Psoas muscle (tissue), 8 donors: ENCODE data around the gene CARMIL3. TPM values are rescaled to one million over a fixed set of nuclear protein-coding genes. Genes with fewer than 3 reads are reported as not detected.

ENCODE experiments used
- ATAC-seq, 4 donors: fragments of 200-7000 bp; cut with Tn5 transposase; one replicate each; pipeline ENCODE4 v1.9.1; 2020; ENCODE audit warnings: moderate library complexity in 3 of 4, mild to moderate bottlenecking in 2 of 4
- DNase-seq, 2 donors: peaks; one replicate each; pipeline ENCODE4 v3.0.0-alpha.2; 2020
- H3K27ac ChIP-seq: fragments of 200-600 bp; one replicate; pipeline ENCODE4 v1.8.0; 2022
- H3K27me3 ChIP-seq, 3 donors: fragments of 200-600 bp in 1 of 3; one replicate each; pipeline versions ENCODE4 v1.6.1 to v1.8.0; 2013 to 2022; ENCODE audit warnings: low read length in 2 of 3, mild to moderate bottlenecking in 2 of 3, moderate library complexity in 1 of 3; ENCODE audit not compliant: insufficient read depth in 3 of 3
- H3K36me3 ChIP-seq, 2 donors: fragments of 200-600 bp in 1 of 2; one replicate each; pipeline versions ENCODE4 v1.6.1 to v1.8.0; 2013 to 2022; ENCODE audit warnings: low read depth in 1 of 2, mild to moderate bottlenecking in 1 of 2, moderate library complexity in 1 of 2; ENCODE audit not compliant: insufficient read depth in 1 of 2
- H3K4me1 ChIP-seq: fragments of 200-600 bp; one replicate; pipeline ENCODE4 v1.8.0; 2022
- H3K4me3 ChIP-seq: fragments of 200-600 bp; one replicate; pipeline ENCODE4 v1.8.0; 2022; ENCODE audit warnings: mild to moderate bottlenecking
- H3K9me3 ChIP-seq: fragments of 200-600 bp; one replicate; pipeline ENCODE4 v1.8.0; 2022
- WGBS, 3 donors: extraction: QIAGEN DNeasy Blood & Tissue Kit; methylation state at CpG; one replicate each; pipeline versions ENCODE4 v1.1.6 to v1.1.7; 2013; 5-methylcytosine and 5-hydroxymethylcytosine counted together
- intact Hi-C, 2 donors: fragments of 100-400 bp; cut with DNase I; formaldehyde crosslinking; loops; one replicate each; pipeline versions ENCODE4 v1.11.0 to v1.14.2; 2022
- polyA plus RNA-seq, 3 donors: library from polyadenylated mRNA; stranded (reverse); fragments of 200-250 nt; gene quantifications; one replicate each; pipeline ENCODE4 v1.2.3, GENCODE V29; 2013
- total RNA-seq, 4 donors: library from RNA; stranded (reverse); fragmentation: NEBNext Ultra II Directional in 2 of 4; extraction: Animal tissue kit (Norgen Biotek cat#: 25700) in 2 of 4; gene quantifications; one replicate each; pipeline versions ENCODE4 v1.2.1 to v1.2.4, GENCODE V29; 2021 to 2023
- TF ChIP-seq, protein P1 (sequence below): fragments of 200-600 bp; IDR thresholded peaks from one replicate; pipeline ENCODE4 v1.8.0; 2022; ENCODE audit warnings: antibody characterized with exemption
- donor health status: healthy with polysubstance abuse.
- donor health status: DM: no; HTN: no; CAD: no; lungs with moderate emphysema.
- donor health status: Bipolar disorder and iron deficiency.
- donor health status: healthy.
- donor health status: DM: yes; HTN: yes; CAD: no.
- donor health status: DM: no; HTN: no; CAD: no.
- donor health status: DM: no; HTN: no; CAD: no.
- donor health status: DM: yes; HTN: yes; CAD: no.

CARMIL3 gene
- total and polyA plus RNA-seq, 7 donors = 0.04 to 0.19 (median 0.08) TPM; not detected in 2

DNA sequence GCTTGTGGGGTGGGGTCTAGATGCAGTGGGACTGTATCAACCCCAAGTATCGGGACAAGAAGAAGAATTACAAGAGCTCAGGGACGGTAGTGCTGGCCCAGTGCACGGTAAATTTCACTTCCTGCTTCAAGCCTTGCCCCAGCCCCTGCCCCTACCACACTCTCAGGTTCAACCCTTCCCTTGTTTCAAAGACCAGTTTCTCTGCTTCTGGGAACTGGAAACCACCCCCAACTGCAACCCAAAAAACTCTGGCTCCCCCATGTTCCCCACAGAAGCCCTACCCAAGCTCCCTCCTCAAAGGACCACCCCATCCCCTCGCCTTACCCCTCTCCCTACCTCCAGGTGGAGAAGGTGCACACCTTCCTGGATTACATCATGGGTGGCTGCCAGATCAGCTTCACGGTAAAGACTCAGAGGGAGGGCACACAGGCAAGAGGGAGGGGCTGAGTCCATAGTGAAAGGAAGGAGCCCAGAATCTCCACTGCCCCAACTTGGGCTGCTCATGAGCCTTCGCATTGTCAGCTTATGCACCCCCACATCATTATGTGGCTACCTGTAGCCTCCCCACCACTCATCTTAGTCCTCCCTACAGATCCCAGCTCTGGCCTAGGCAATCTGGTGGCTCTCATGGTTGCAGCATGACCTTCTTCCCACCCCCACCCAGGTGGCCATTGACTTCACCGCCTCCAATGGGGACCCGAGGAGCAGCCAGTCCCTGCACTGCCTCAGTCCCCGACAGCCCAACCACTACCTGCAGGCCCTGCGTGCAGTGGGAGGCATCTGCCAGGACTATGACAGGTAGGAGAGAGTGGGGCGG lies 23.9 kb downstream of the CARMIL3 start:
- ATAC-seq = no peak
- TF ChIP-seq, protein P1, sequence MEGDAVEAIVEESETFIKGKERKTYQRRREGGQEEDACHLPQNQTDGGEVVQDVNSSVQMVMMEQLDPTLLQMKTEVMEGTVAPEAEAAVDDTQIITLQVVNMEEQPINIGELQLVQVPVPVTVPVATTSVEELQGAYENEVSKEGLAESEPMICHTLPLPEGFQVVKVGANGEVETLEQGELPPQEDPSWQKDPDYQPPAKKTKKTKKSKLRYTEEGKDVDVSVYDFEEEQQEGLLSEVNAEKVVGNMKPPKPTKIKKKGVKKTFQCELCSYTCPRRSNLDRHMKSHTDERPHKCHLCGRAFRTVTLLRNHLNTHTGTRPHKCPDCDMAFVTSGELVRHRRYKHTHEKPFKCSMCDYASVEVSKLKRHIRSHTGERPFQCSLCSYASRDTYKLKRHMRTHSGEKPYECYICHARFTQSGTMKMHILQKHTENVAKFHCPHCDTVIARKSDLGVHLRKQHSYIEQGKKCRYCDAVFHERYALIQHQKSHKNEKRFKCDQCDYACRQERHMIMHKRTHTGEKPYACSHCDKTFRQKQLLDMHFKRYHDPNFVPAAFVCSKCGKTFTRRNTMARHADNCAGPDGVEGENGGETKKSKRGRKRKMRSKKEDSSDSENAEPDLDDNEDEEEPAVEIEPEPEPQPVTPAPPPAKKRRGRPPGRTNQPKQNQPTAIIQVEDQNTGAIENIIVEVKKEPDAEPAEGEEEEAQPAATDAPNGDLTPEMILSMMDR = no peak
- WGBS, 3 donors = 69 to 72% (median 70%) methylated on average over 11 of the region's 11 CpGs
- intact Hi-C loops = no loop called here
- no peaks in the 10 kb centered on the region for H3K36me3 ChIP-seq
- no peak overlapping the region for H3K27ac ChIP-seq
- H3K4me1 ChIP-seq = peaks cover under 1% of the 10 kb centered on the region
- H3K4me3 ChIP-seq = no peak overlapping the region
- H3K9me3 ChIP-seq = no peaks in the 10 kb centered on the region
- peaks cover 0 to 6% (median 4%) of the 10 kb centered on the region in 3 donors for H3K27me3 ChIP-seq
- DNase-seq = no peak

DNA sequence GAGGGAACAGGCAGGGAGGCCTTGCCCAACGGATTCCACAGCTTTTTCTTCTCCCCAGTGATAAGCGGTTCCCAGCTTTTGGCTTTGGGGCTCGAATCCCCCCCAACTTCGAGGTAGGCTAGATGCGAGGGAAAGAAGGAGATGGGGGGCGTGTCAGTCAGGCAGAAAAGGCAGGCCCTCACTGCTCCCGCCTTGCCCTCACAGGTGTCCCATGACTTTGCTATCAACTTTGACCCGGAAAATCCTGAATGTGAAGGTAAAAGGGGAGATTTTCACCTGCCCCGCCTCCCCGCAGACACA lies 24.4 kb downstream of the CARMIL3 start:
- H3K4me3 ChIP-seq = no peak overlapping the region
- 82 to 84% (median 83%) methylated on average over 9 to 10 of the region's 10 CpGs for WGBS, 3 donors
- no peak for ATAC-seq
- H3K27ac ChIP-seq = no peak overlapping the region
- no peak for DNase-seq
- no peaks in the 10 kb centered on the region for H3K9me3 ChIP-seq
- intact Hi-C loops = no loop called here
- peaks cover 0 to 6% (median 4%) of the 10 kb centered on the region in 3 donors for H3K27me3 ChIP-seq
- peaks cover 3% of the 10 kb centered on the region for H3K4me1 ChIP-seq
- no peaks in the 10 kb centered on the region for H3K36me3 ChIP-seq
- TF ChIP-seq, protein P1 = no peak

DNA sequence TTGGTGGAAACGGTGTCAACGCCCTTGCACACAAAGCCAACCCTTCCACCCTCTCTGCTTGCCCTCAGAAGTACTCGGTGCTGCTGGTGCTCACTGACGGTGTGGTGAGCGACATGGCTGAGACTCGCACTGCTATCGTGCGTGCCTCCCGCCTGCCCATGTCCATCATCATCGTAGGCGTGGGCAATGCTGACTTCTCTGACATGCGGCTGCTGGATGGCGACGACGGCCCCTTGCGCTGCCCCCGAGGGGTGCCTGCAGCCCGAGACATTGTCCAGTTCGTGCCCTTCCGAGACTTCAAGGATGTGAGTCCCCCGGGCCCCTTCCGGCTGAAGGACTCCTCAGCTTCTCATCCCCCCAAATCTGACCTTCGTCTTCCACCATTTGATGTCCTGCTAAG lies 25.3 kb downstream of the CARMIL3 start:
- H3K27me3 ChIP-seq = peaks cover 0 to 5% (median 4%) of the 10 kb centered on the region in 3 donors
- no peaks in the 10 kb centered on the region for H3K9me3 ChIP-seq
- TF ChIP-seq, protein P1 = no peak
- H3K4me3 ChIP-seq = no peak overlapping the region
- H3K27ac ChIP-seq = no peak overlapping the region
- no peaks in the 10 kb centered on the region for H3K36me3 ChIP-seq
- no peak for ATAC-seq
- 83 to 87% (median 85%) methylated on average over 23 of the region's 23 CpGs for WGBS, 3 donors
- DNase-seq = no peak
- intact Hi-C loops = no loop called here
- peaks cover 5% of the 10 kb centered on the region for H3K4me1 ChIP-seq

DNA sequence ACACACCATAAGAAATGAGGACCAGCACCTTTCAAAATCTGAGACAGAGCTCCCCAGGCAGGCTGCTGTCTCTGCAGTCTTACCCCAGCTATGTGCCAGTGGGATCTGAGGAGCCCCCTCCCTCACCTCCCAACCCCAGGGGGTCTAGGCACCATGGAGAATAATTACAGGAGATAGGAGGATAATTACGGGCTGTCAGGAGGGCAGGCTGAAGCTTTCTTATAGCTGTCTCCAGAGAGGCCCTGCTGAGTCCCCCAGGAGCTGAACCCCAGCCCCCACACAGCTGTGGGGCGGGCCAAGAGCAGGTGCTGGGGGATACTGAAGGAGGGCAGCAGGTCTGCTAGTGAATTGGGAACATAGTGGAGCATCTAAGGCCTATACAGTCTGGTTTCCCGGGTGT lies 26.3 kb downstream of the CARMIL3 start:
- H3K36me3 ChIP-seq = no peaks in the 10 kb centered on the region
- no peak overlapping the region for H3K27ac ChIP-seq
- TF ChIP-seq, protein P1 = no peak
- ATAC-seq (no peak), DNase-seq (no peak)
- intact Hi-C loops = no loop called here
- 67 to 76% (median 76%) methylated on average over 3 of the region's 3 CpGs for WGBS, 3 donors
- H3K9me3 ChIP-seq = no peaks in the 10 kb centered on the region
- peaks cover 5% of the 10 kb centered on the region for H3K4me1 ChIP-seq
- H3K27me3 ChIP-seq = peaks cover 0 to 4% (median 0%) of the 10 kb centered on the region in 3 donors
- no peak overlapping the region for H3K4me3 ChIP-seq
